Muscle of arm (tissue), 14 donors: ENCODE measurements around the gene QPRT. TPM values are rescaled to one million over a fixed set of nuclear protein-coding genes. Genes with fewer than 3 reads are reported as not detected.
"Not testable (repeated sequence)": the region's sequence is repeated elsewhere in the genome, so short reads cannot be mapped to it uniquely, and the experiment has no call there.

ENCODE experiments used
- DNase-seq: peaks from one replicate; pipeline ENCODE4 v3.0.0-alpha.2; 2013
- long read RNA-seq, 11 donors: transcript quantifications; one replicate each; lab custom pipeline, GENCODE V29; 2026
- polyA plus RNA-seq, 12 donors: library from polyadenylated mRNA; unstranded; fragments of 120-200 nt; gene quantifications; one replicate each; pipeline ENCODE4 v1.2.1, GENCODE V29; 2013; ENCODE audit not compliant: insufficient read length in 12 of 12

QPRT gene
- polyA plus RNA-seq, result 100 to 1,000 TPM in 1 of 12 donors, 10 to 100 TPM in 10, not detected in 1; 42.0 to 115 (median 54.3) TPM
- long read RNA-seq, donor 1, transcript QPRT-204 (1 exons, 2,199 nt), result major isoform, 103 of 225 reads
- long read RNA-seq, donor 1, transcript QPRT-202 (4 exons, 2,343 nt), result minor isoform, 81 of 225 reads
- long read RNA-seq, donor 1, partial matches to known transcripts, result 22 of 225 reads
- long read RNA-seq, donor 1, other reads (novel, unspliced or antisense), result 17 of 225 reads
- long read RNA-seq, donor 2, transcript QPRT-202 (4 exons, 2,343 nt), result major isoform, 45 of 97 reads
- long read RNA-seq, donor 2, transcript QPRT-204 (1 exons, 2,199 nt), result minor isoform, 36 of 97 reads
- long read RNA-seq, donor 2, partial matches to known transcripts, result 9 of 97 reads
- long read RNA-seq, donor 2, other reads (novel, unspliced or antisense), result 6 of 97 reads
- long read RNA-seq, donor 3, transcript QPRT-204 (1 exons, 2,199 nt), result major isoform, 19 of 43 reads
- long read RNA-seq, donor 3, transcript QPRT-202 (4 exons, 2,343 nt), result minor isoform, 18 of 43 reads
- long read RNA-seq, donor 3, partial matches to known transcripts, result 6 of 43 reads
- long read RNA-seq, donor 3, other reads (novel, unspliced or antisense), result 0 of 43 reads
- long read RNA-seq, donor 4, transcript QPRT-204 (1 exons, 2,199 nt), result minor isoform, 18 of 44 reads
- long read RNA-seq, donor 4, transcript QPRT-202 (4 exons, 2,343 nt), result major isoform, 21 of 44 reads
- long read RNA-seq, donor 4, partial matches to known transcripts, result 5 of 44 reads
- long read RNA-seq, donor 4, other reads (novel, unspliced or antisense), result 0 of 44 reads
- long read RNA-seq, donor 5, transcript QPRT-202 (4 exons, 2,343 nt), result major isoform, 63 of 177 reads
- long read RNA-seq, donor 5, transcript QPRT-204 (1 exons, 2,199 nt), result minor isoform, 28 of 177 reads
- long read RNA-seq, donor 5, partial matches to known transcripts, result 76 of 177 reads
- long read RNA-seq, donor 5, other reads (novel, unspliced or antisense), result 7 of 177 reads
- long read RNA-seq, donor 6, transcript QPRT-204 (1 exons, 2,199 nt), result major isoform, 18 of 46 reads
- long read RNA-seq, donor 6, transcript QPRT-202 (4 exons, 2,343 nt), result major isoform, 18 of 46 reads
- long read RNA-seq, donor 6, partial matches to known transcripts, result 9 of 46 reads
- long read RNA-seq, donor 6, other reads (novel, unspliced or antisense), result 0 of 46 reads
- long read RNA-seq, donor 7, transcript QPRT-204 (1 exons, 2,199 nt), result minor isoform, 12 of 41 reads
- long read RNA-seq, donor 7, transcript QPRT-202 (4 exons, 2,343 nt), result major isoform, 22 of 41 reads
- long read RNA-seq, donor 7, partial matches to known transcripts, result 7 of 41 reads
- long read RNA-seq, donor 7, other reads (novel, unspliced or antisense), result 0 of 41 reads
- long read RNA-seq, donor 8, transcript QPRT-202 (4 exons, 2,343 nt), result major isoform, 64 of 130 reads
- long read RNA-seq, donor 8, transcript QPRT-204 (1 exons, 2,199 nt), result minor isoform, 32 of 130 reads
- long read RNA-seq, donor 8, partial matches to known transcripts, result 27 of 130 reads
- long read RNA-seq, donor 8, other reads (novel, unspliced or antisense), result 7 of 130 reads
- long read RNA-seq, donor 9, transcript QPRT-204 (1 exons, 2,199 nt), result minor isoform, 13 of 37 reads
- long read RNA-seq, donor 9, transcript QPRT-202 (4 exons, 2,343 nt), result major isoform, 24 of 37 reads
- long read RNA-seq, donor 9, partial matches to known transcripts, result 0 of 37 reads
- long read RNA-seq, donor 9, other reads (novel, unspliced or antisense), result 0 of 37 reads
- long read RNA-seq, donor 10, transcript QPRT-204 (1 exons, 2,199 nt), result minor isoform, 34 of 105 reads
- long read RNA-seq, donor 10, transcript QPRT-202 (4 exons, 2,343 nt), result major isoform, 42 of 105 reads
- long read RNA-seq, donor 10, partial matches to known transcripts, result 21 of 105 reads
- long read RNA-seq, donor 10, other reads (novel, unspliced or antisense), result 7 of 105 reads
- long read RNA-seq, donor 11, transcript QPRT-204 (1 exons, 2,199 nt), result major isoform, 29 of 70 reads
- long read RNA-seq, donor 11, transcript QPRT-202 (4 exons, 2,343 nt), result major isoform, 29 of 70 reads
- long read RNA-seq, donor 11, partial matches to known transcripts, result 11 of 70 reads
- long read RNA-seq, donor 11, other reads (novel, unspliced or antisense), result 0 of 70 reads

GRCh38 chr16:29678691-29679267 is at the start of gene QPRT:
TSS of gene QPRT (plus strand) at chr16:29679180. CDS start at chr16:29679198, 18 bp downstream.
- peak; percentile 77 for DNase-seq

- not testable (repeated sequence) for DNase-seq
Measured at GRCh38 chr16:29629318-29629717, 49.7 kb upstream of the QPRT start.

- not testable (repeated sequence) for DNase-seq
Measured at GRCh38 chr16:29631658-29632057, 47.3 kb upstream of the QPRT start.

- DNase-seq, result not testable (repeated sequence)
Measured at GRCh38 chr16:29635902-29636301, 43.1 kb upstream of the QPRT start.

- not testable (repeated sequence) for DNase-seq
Measured at GRCh38 chr16:29636368-29636767, 42.6 kb upstream of the QPRT start.

- not testable (repeated sequence) for DNase-seq
Measured at GRCh38 chr16:29638751-29639150, 40.2 kb upstream of the QPRT start.

- no peak for DNase-seq
Measured at GRCh38 chr16:29641561-29641960, 37.4 kb upstream of the QPRT start.

GRCh38 chr16:29643596-29643995 is 35.4 kb upstream of the QPRT start:
- DNase-seq, result no peak

- no peak for DNase-seq
Measured at GRCh38 chr16:29644338-29644857, 34.6 kb upstream of the QPRT start.

- no peak for DNase-seq
Measured at GRCh38 chr16:29644973-29645693, 33.8 kb upstream of the QPRT start.

- DNase-seq, result no peak
Measured at GRCh38 chr16:29645694-29646187, 33.2 kb upstream of the QPRT start.

- DNase-seq, result no peak
Measured at GRCh38 chr16:29646947-29647346, 32.0 kb upstream of the QPRT start.

GRCh38 chr16:29649588-29650494 is 29.1 kb upstream of the QPRT start:
- no peak for DNase-seq

- DNase-seq, result no peak
Measured at GRCh38 chr16:29650771-29651170, 28.2 kb upstream of the QPRT start.

- no peak for DNase-seq
Measured at GRCh38 chr16:29651774-29652349, 27.1 kb upstream of the QPRT start.

GRCh38 chr16:29653471-29653870 is 25.5 kb upstream of the QPRT start:
- no peak for DNase-seq

GRCh38 chr16:29653890-29654289 is 25.1 kb upstream of the QPRT start:
- DNase-seq, result not testable (repeated sequence)
